K562 (cell line): ENCODE results near the gene LMNTD2.

Source experiments
- ARID3B ChIP-seq: fragments of 250-450 bp; sonication (Bioruptor Pico); IDR thresholded peaks from 2 replicates; pipeline ENCODE4 v1.4.0; 2020; ENCODE audit warnings: borderline replicate concordance
- CREM ChIP-seq: IDR thresholded peaks from 2 replicates; pipeline ENCODE4 v1.6.1; 2014; ENCODE audit warnings: antibody characterized with exemption, low read depth
- E2F5 ChIP-seq: sonication (generic); formaldehyde crosslinking; IDR thresholded peaks from 2 replicates; pipeline ENCODE4 v1.8.0; 2022; ENCODE audit warnings: mild to moderate bottlenecking, missing genetic modification reagents
- HNRNPH1 ChIP-seq: fragments of 200-400 bp; formaldehyde crosslinking; optimal IDR thresholded peaks from 2 replicates; pipeline ENCODE3; 2017; ENCODE audit warnings: low read depth, mild to moderate bottlenecking, low read length, moderate library complexity
- HNRNPLL ChIP-seq: fragments of 200-400 bp; formaldehyde crosslinking; IDR thresholded peaks from 2 replicates; pipeline ENCODE4 v1.6.1; 2017; ENCODE audit warnings: low read length, low read depth, mild to moderate bottlenecking; ENCODE audit not compliant: poor library complexity, severe bottlenecking
- MBD2 ChIP-seq: sonication (generic); IDR thresholded peaks from 2 replicates; pipeline ENCODE4 v1.6.1; 2016; ENCODE audit warnings: low read depth, borderline replicate concordance
- NFIC ChIP-seq: fragments of 450-650 bp; IDR thresholded peaks from 2 replicates; pipeline ENCODE4 v1.6.1; 2017; ENCODE audit warnings: mild to moderate bottlenecking, inconsistent platforms
- SNAPC5 ChIP-seq: fragments of 250-450 bp; sonication (Bioruptor Pico); IDR thresholded peaks from 2 replicates; pipeline ENCODE4 v1.8.0; 2021; ENCODE audit warnings: moderate library complexity, mild to moderate bottlenecking, inconsistent platforms
- SREBF2 ChIP-seq: sonication (generic); formaldehyde crosslinking; IDR thresholded peaks from 2 replicates; pipeline ENCODE4 v1.4.0; 2020; ENCODE audit warnings: mild to moderate bottlenecking, missing genetic modification reagents
- ZBTB49 ChIP-seq: sonication (generic); formaldehyde crosslinking; IDR thresholded peaks from 2 replicates; pipeline ENCODE4 v1.8.0; 2022; ENCODE audit warnings: missing genetic modification reagents, mild to moderate bottlenecking, borderline replicate concordance
- ZNF282 ChIP-seq: sonication (generic); formaldehyde crosslinking; IDR thresholded peaks from 2 replicates; pipeline ENCODE4 v1.8.1; 2023; ENCODE audit warnings: missing genetic modification reagents
- TF ChIP-seq, protein P1 (sequence below), 3 experiments: IDR thresholded peaks in 2 of 3; conservative IDR thresholded peaks in 1 of 3; 2 replicates each; pipeline ENCODE4 v1.5.1; 2011 to 2012; ENCODE audit warnings: low read length in 3 of 3, mild to moderate bottlenecking in 3 of 3, control low read depth in 2 of 3, improper control_type of control experiment in 1 of 3, inconsistent platforms in 1 of 3, low read depth in 1 of 3, mixed read lengths in 1 of 3, moderate library complexity in 1 of 3; ENCODE audit not compliant: insufficient read depth in 2 of 3
- TF ChIP-seq, protein P2 (sequence below): fragments of 250-450 bp; sonication (Bioruptor Pico); IDR thresholded peaks from 2 replicates; pipeline ENCODE4 v1.8.0; 2022; ENCODE audit warnings: inconsistent platforms, mild to moderate bottlenecking, moderate library complexity, borderline replicate concordance
- TF ChIP-seq, protein P3 (sequence below): fragments of 450-650 bp; IDR thresholded peaks from 2 replicates; pipeline ENCODE4 v1.6.1; 2017; ENCODE audit warnings: mild to moderate bottlenecking, moderate library complexity

DNA sequence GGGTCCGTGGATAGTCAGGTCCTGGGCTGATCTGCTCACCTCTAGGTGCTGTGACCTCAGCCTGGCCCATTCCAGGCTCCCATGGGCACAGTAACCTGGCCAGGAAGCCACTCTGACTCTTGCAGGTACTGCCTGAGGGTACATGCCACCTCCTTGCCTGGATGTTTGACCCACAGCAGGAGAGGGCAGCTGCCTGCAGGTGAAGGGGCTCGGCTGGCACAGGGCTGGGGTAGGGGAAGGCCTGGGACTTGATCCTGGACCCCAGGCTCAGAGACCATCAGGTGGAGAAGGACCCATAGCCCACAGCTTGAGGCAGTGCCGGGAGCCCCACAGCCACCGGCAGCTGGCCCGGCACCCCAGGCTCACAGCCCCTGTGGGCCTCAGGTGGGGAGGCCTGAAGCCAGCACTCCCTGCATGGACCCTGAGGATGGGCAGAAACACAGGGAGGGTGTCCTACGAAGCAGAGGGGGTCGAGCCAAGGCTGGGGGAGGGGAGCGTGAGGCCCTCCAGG lies 20.5 kb downstream of the LMNTD2 start:
- TF ChIP-seq CREM: no peak
- no peak for TF ChIP-seq SNAPC5 (CRISPR knock-in tag)
- TF ChIP-seq, protein P1, sequence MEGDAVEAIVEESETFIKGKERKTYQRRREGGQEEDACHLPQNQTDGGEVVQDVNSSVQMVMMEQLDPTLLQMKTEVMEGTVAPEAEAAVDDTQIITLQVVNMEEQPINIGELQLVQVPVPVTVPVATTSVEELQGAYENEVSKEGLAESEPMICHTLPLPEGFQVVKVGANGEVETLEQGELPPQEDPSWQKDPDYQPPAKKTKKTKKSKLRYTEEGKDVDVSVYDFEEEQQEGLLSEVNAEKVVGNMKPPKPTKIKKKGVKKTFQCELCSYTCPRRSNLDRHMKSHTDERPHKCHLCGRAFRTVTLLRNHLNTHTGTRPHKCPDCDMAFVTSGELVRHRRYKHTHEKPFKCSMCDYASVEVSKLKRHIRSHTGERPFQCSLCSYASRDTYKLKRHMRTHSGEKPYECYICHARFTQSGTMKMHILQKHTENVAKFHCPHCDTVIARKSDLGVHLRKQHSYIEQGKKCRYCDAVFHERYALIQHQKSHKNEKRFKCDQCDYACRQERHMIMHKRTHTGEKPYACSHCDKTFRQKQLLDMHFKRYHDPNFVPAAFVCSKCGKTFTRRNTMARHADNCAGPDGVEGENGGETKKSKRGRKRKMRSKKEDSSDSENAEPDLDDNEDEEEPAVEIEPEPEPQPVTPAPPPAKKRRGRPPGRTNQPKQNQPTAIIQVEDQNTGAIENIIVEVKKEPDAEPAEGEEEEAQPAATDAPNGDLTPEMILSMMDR (IDR thresholded peaks at IDR 0.05 in 2 of 3, conservative IDR thresholded peaks at IDR 0.05 in 1 of 3; ENCODE audit: insufficient read depth in 2 of 3, low read depth in 1 of 3, low read length in 3 of 3): no peak
- TF ChIP-seq, protein P2, sequence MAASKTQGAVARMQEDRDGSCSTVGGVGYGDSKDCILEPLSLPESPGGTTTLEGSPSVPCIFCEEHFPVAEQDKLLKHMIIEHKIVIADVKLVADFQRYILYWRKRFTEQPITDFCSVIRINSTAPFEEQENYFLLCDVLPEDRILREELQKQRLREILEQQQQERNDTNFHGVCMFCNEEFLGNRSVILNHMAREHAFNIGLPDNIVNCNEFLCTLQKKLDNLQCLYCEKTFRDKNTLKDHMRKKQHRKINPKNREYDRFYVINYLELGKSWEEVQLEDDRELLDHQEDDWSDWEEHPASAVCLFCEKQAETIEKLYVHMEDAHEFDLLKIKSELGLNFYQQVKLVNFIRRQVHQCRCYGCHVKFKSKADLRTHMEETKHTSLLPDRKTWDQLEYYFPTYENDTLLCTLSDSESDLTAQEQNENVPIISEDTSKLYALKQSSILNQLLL (CRISPR knock-in tag): no peak
- no peak for TF ChIP-seq ARID3B (CRISPR knock-in tag)
- no peak for TF ChIP-seq HNRNPLL
- TF ChIP-seq HNRNPH1: no peak
- TF ChIP-seq ZBTB49 (CRISPR knock-in tag): no peak
- TF ChIP-seq, protein P3, sequence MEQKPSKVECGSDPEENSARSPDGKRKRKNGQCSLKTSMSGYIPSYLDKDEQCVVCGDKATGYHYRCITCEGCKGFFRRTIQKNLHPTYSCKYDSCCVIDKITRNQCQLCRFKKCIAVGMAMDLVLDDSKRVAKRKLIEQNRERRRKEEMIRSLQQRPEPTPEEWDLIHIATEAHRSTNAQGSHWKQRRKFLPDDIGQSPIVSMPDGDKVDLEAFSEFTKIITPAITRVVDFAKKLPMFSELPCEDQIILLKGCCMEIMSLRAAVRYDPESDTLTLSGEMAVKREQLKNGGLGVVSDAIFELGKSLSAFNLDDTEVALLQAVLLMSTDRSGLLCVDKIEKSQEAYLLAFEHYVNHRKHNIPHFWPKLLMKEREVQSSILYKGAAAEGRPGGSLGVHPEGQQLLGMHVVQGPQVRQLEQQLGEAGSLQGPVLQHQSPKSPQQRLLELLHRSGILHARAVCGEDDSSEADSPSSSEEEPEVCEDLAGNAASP: no peak
- TF ChIP-seq MBD2: no peak
- no peak for TF ChIP-seq SREBF2
- TF ChIP-seq ZNF282 (CRISPR knock-in tag): no peak
- no peak for TF ChIP-seq E2F5 (CRISPR knock-in tag)
- TF ChIP-seq NFIC: no peak
